Gastroesophageal sphincter (tissue), 3 donors: ENCODE measurements around the gene RNF144A.

Source experiments
- EP300 ChIP-seq: sonication (generic); formaldehyde crosslinking; IDR thresholded peaks from one replicate; pipeline ENCODE4 v1.6.1; 2017; ENCODE audit warnings: antibody characterized with exemption, mild to moderate bottlenecking
- POLR2A ChIP-seq, 2 donors: fragments of 450-650 bp; IDR thresholded peaks; one replicate each; pipeline ENCODE4 v1.6.1; 2017; ENCODE audit warnings: antibody characterized with exemption in 2 of 2, mild to moderate bottlenecking in 2 of 2, moderate library complexity in 1 of 2
- POLR2AphosphoS5 ChIP-seq: sonication (generic); formaldehyde crosslinking; IDR thresholded peaks from one replicate; pipeline ENCODE4 v1.6.1; 2017; ENCODE audit warnings: antibody characterized with exemption
- TF ChIP-seq, protein P1 (sequence below), 4 experiments: fragments of 200-600 bp in 2 of 4; fragments of 450-650 bp in 2 of 4; sonication (generic) in 1 of 4; IDR thresholded peaks; one replicate each; pipeline ENCODE4 v1.5.1; 2017 to 2019; ENCODE audit warnings: antibody characterized with exemption in 4 of 4, mild to moderate bottlenecking in 2 of 4, moderate library complexity in 2 of 4

DNA sequence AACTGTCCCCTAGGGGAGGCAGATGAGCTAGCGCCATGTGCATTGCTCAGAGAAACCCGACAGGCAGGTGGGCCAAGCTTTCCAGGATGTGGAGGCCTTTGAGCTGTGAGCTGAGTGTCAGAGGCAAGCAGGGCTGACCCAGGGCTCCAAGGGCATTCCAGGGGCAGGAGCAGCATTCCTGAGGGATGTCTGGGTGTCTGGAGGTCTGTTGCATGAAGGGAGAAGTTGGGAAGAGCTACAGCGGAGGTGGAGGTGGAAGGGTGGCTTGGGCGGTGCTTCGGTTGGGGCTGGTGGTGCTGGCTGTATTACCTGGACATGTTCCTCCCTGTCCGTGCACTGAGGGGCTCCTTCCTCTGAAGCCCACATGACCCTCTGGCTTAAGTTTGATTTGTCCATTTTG is 102.8 kb downstream of the RNF144A start:
- TF ChIP-seq POLR2A (IDR thresholded peaks at IDR 0.05) (no peak), EP300 (no peak), POLR2AphosphoS5 (no peak)
- TF ChIP-seq, protein P1, sequence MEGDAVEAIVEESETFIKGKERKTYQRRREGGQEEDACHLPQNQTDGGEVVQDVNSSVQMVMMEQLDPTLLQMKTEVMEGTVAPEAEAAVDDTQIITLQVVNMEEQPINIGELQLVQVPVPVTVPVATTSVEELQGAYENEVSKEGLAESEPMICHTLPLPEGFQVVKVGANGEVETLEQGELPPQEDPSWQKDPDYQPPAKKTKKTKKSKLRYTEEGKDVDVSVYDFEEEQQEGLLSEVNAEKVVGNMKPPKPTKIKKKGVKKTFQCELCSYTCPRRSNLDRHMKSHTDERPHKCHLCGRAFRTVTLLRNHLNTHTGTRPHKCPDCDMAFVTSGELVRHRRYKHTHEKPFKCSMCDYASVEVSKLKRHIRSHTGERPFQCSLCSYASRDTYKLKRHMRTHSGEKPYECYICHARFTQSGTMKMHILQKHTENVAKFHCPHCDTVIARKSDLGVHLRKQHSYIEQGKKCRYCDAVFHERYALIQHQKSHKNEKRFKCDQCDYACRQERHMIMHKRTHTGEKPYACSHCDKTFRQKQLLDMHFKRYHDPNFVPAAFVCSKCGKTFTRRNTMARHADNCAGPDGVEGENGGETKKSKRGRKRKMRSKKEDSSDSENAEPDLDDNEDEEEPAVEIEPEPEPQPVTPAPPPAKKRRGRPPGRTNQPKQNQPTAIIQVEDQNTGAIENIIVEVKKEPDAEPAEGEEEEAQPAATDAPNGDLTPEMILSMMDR (IDR thresholded peaks at IDR 0.05) = no peak
